ENCODE results near the gene NFAM1.

NFAM1 gene

DNA sequence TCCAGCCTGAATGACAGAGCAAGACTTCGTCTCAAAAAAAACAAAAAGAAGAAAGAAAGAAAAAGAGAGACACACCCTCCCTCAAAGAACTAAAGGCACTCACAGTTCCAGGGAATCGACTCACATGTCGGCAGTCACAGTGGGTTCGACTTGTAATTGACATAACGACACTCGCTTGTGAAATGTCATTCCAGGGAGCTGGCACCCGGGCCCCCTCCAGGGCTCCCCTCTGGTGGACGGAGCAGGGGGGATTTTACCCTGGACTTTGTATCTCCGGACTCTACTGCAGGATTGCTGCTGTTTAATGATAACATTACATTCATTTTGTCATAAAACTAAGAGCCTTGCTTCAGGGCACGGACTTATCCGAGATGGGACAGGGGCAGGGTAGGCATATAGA, 18.2 kb downstream of the NFAM1 start:
- DNase-seq: no peak

DNA sequence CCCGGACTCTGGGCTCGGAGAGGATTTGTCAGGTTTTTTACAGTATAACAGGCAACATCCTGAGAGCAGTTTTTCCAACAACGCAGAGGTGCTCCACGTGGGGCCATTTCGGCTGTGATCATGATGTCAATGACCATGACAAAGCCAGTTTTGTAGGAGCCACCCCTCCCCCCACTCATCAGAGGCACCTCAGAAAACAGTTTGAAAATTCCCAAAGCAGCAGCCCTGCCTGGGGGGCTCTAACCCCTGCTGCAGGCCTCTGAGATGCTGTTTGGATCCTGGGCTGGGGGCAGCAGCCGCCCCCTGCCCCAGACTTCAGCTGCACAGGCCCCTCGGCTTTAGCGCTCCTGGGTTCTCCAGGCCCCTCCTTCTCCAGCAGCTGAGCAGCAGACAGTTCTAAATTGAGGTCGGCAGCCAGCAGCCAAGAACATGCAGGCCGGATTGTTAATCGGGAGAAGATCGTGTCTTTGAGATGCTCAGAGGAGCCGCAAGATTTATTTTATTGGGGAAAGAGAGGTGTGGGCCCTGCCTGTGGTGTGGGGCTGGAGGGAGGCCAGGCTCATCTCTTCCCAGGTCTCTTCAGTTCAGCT, 19.4 kb downstream of the NFAM1 start:
- DNase-seq: no peak

DNA sequence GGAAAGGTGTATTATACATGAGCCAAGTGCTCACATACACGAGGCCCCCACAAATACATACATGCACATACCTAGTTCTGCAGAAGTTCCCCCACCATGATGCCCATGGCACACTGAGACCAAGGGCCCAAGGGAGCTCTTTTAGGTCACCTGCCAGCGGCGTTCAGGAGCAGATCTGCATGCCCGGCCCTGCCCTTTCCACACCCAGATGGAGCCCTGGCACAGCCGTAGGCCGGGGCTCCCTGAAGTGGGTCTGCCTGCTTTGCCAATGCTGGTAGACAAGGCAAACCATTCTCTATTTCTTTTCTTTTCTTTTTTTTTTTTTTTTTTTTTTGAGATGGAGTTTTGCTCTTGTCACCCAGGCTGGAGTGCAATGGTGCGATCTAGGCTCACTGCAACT, 21.5 kb downstream of the NFAM1 start:
- DNase-seq: no peak

DNA sequence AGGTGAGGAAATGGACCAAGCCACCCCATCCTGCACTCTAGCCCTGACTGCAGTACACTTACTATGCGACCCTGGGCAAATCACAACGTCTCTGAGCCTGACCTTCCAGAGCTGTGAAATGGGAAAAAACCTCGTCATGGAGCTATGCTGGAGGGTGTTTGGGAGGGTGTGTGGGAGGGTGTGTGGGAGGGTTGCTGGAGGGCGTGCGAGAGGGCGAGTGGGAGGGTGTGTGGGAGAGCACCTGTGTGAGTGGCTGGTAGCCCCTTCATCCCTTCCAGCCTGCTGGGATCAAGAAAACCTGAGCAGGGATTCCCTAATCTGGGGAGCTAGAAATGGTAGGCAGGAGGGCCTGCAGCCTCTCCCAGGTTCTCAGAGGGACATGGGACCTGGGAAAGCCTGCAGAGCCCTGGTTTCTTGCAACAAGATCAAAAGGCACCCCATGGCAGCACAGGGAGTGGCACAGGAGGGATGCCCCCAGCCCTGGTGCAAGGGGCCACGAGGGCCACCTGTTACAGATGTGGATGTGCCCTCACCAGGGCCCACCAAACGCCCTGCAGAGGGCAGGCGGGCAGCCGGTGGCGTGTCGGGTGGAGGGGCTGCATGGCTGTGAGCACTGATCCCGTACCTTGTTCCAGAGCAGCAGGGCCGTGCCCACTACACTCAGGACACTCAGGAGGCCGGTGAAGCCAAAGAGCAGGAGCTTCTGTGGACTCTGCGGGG, 23.2 kb downstream of the NFAM1 start:
- DNase-seq: no peak

DNA sequence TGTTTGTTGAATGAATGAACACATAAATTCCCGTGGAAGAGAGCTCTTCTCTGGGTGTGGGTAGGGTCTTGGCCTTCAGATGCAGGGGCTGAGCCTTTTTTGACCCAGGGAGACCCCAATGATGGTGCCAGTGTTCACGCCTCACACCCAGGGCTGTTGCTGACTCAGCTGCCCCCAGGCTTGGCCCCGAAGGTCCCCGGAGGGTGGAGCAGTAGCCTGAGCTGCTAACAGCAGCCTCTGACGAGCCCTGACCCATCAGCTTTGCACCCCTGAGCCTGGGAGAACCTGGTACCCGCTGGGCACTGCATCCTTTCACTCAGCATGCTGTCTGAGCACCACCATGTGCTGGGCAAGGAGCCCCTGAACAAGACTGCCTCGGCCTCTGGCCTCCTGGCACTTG, 23.9 kb downstream of the NFAM1 start:
- DNase-seq: no peak

DNA sequence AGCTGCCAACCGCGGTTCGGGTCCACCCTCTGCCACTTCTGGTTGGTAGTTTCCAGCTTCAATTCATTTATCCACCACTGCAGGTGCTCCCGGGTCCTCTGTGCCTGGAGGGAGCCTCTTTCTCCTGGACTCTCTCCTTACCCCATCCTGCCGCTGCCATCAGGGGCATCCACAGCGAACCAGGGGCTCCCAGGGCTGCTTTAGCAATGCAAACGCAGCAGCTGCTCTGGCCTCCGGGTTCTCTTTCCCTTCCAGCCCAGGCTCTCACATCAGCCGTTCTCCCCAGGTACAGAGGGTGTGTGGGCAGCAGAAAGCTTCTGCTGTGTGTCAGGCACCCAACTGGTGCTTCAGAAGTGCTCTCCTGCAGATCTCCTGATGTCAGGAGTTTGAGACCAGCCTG, 27.9 kb downstream of the NFAM1 start:
- no peak for DNase-seq

DNA sequence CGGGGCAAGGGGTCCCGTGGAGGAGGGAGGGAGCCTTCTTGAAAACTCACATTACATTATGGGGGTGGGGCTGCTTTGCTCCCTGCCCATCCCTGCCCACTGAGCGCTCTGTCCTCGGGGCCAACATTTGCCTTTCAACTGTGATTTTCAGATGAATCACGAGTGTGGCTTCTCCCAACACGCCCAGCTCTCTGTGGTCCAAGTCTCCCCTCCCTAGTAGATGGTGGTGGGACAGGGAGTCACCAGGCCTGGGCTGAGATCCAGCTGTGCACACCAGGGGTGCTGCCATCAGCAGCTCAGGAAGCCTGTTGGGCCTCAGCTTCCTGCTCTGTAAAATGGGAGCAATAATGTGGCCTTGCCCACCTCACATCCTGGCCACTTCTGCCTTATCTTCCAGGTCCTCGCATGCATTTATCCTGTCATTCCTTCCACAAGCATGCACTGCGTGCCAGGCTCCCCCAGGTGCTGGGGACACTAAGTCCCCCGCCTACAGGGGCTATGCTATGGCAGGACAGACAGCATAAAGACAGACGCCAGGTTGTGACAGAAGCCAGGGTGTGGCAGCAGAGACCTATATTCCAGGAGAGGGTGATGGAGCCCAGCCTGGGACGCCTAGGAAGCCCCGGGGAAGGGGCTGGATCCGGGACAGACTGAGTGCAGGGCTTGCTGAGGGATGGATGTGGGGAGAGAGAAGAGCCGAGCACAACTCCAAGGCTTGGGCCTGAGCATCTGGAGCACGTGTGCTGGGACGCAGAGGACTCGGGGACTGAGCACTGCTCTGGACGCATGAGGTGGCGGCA, 30.5 kb downstream of the NFAM1 start:
- no peak for DNase-seq

DNA sequence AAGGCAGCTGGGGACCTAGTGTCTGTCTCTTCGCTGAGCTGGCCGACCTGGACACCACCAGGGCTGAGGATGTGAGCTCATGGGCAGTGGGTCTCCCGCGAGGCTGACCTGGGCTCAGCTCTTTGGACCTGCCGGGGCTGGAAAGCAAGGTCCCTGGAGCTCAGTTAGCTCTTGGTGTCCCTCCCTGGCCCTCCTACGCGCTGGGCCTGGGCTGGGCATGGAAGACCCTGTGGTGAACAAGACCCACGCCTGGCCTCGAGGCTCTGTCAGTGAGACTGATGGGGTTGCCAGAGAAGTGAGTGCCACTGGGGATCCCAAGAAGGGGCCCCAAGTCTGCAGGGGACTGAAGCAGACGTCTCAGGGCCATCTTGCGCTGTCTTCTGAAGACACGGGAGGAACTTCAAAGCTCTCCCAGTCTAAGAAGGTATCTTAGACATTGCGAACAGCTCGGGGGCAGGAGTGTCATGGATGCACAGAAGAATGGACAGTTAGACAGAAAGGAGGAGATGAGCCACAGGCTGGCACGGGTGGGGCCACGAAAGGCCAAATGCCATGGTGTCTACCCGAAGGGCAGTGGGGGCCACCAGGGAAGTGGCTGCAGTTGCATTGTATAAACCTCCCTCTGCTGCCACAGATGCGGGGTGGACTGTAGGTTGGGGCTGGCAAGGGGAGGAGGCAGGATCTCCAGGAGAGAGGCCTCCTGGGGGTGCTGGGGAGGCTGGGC, 31.2 kb downstream of the NFAM1 start:
- no peak for DNase-seq

DNA sequence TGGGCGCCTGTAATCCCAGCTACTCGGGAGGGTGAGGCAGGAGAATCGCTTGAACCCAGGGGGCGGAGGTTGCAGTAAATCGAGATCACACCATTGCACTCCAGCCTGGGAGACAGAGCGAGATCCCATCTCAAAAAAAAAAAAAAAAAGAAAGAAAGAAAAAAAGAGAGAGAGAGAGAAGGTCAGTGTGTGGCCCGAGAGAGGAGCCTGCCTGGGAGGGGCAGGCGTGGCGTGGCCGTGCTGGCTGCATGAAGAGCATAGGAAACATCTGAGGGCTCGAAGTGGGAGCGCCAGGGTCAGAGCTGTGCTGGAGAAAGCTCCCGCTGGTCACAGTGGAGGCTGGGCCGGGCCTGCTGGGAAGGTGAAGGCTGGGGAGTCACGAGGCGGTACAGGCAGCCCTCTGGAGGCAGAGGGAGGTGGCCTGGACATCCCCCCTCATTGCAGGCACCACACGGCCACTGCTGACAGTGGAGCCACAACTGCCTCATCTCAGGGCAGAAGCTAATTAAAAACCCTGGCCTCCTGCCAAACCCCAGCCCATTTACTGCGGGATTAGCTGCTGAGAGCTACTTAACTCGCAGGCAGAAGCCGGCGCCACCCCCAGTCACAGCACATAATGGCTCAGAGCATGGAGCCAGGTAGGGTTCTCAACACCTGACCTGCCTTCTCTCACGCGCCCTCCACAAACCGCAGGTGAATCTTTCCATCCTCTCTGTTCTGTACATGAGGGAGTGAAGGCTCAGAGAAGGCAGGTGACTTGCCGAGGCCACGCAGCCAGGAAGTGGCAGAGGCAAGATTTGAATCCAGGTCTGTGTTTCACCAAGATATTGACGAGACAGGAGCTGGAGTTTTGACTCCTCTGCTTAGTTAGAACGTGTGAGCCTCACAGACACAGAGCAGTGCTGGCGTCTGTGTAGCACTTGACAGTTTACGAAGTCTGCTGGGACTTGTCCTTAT, 32.6 kb downstream of the NFAM1 start:
- DNase-seq: no peak

DNA sequence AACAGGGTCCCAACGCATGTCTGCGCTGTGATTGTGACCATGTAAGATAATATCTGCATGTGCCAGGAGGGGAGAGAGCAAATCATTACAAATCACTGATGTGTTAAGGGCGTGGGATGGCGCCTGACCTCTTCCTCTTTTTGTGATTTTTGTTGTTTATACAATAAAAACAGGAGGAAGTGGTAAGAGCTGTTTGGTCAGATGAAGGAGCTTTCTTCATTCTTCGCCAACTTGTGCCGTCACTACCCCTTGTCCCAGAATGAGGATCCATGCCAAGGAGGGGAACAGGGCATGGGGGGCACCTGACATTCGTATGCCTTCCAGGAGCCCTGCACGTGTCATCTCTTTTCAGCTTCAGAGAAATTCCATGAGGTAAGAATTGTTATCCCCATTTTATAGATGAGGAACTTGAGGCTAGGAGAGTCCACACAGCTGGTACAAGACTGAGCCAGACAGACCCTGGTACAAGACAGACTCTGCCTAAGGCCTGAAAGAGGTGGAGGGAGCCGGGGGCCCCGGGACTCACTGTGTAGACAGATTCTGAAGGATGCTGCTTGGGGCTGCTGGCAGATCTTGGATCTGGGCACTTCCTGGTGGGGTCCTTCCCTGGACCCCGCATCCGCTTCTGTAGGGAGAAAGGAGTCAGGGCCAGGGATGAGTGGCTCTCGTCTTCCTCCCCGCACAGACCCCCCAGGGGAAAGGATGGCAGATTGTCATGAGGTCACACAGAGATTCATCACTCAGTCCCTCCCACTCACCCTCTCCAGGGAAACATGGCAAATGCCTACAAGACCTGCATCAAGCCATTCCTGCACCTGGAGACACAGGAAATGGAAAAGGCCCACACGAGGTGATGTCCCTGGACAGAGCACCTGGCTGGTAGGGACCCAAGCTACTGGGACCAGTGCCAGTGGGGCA, 34.6 kb downstream of the NFAM1 start:
- DNase-seq: no peak

DNA sequence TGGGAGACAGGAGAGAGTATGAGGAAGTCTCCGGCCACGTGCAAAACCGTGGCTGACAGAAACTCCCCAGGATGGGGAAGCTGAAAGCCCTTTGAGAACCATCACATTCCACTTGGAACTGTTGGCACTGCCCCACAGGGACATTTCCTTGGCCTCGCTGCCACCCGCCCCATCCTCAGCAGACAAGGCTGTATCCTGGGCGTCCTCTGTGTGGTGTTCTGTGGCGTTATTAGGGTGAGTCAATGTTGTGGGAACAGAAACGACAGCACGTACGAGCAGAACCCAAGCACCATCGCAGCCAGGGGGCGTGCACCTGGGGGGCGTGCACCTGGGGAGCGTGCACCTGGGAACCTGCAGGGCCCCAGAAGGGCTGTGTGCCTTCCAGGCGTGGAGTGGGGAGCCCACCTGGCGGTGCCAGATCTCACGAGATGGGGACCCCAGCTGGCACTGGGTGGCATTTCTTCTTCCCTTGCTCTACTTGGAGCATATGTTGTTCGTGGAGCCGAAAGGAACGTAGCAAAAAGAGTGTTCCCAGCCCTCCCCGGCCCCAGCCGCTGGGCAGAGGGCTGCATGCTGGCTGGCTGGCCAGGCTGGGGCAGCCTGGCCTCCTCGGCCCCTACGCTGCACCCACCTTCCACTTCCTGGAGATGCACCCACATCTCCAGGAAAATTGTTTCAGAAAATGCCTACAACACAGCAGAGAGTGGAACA, 35.4 kb downstream of the NFAM1 start:
- no peak for DNase-seq

DNA sequence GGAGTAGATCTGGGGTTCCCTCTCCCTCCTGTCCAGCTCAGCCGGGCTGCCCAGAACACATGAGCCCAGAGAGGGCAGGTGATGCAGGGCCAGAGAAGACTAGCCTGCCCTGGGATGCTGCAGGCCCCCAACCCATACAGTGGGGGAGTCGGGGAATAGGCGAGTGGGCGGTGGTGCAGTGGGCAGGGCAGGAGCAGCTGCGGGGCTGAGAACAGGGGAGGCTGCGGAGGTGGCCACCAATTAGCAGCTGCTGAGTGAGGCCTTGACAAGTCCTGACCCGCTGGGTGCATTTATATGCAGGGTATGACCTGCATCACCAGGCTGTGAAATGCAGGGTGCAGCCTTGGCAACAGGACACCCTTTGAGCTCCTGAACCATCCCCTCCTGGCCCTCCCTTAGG, 43.1 kb downstream of the NFAM1 start:
- no peak for DNase-seq

DNA sequence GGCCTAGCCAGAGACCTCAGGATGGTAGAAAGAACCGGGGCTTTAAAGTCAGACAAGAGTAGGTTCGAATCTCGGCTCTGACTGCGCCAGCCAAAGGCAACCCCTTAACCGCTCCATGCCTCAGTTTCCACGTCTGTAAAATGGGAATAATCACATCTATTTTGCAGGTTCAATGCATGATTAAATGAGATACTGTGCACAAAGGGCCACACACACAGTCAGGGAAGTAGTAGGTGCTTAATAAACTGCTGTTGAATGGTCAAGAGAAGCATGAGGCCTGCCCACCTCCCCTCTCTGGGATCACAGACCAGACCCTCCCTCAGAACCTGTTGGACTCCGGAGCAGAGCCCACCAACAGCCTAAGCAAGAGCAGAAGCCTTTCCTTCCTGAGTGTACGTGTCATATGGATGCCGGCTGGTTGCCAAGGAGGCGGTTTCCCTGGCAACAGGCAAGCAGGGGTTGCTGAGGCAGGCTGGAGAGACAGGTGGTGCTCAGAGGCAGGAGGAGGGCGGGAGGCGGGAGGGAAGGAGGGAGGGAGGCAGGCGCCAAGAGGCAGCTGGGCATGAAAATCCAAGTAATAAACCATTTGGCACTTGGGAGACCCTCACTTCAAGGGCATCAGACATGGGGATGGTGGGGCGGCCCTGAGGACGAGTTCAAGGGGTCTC, 43.9 kb downstream of the NFAM1 start:
- DNase-seq: no peak

DNA sequence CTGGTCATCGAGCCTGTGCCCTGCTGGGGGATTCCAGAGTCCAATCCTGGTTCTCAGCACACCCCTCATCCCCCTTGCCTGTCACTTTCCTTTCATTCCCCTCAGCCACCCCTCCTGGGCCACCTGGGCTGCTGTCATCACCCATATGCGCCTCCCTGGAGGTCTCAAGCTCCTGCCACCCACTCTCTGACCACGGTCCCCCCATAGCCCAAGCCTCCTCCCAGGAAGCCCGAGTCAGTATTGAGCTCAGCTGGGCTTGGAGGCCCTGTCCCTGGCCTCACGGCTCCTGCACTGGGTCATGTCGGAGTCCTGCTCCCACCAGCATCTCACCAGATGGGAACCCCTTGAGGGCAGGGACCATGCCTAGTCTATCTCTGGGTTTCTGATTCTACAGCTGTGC, 44.6 kb downstream of the NFAM1 start:
- DNase-seq: no peak

DNA sequence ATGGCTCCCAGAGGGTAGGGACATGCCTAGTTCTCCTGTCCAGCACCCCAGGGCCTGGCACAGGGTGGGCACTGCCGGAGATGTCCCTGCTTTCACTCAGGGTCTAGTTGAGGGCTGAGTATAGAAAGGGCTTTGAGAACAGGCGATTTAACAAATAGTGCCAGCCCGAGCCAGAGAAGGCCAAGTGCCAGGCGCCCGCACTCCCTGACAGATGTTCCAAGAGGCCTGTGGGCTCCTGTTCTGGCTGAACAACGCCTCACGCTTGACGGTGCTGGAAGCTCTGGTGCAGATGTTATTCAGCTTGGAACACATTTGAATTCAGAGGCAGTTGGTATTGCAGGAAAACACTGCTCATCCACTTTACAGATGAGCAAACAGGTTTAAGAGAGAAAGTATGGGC, 46.5 kb downstream of the NFAM1 start:
- DNase-seq: no peak

DNA sequence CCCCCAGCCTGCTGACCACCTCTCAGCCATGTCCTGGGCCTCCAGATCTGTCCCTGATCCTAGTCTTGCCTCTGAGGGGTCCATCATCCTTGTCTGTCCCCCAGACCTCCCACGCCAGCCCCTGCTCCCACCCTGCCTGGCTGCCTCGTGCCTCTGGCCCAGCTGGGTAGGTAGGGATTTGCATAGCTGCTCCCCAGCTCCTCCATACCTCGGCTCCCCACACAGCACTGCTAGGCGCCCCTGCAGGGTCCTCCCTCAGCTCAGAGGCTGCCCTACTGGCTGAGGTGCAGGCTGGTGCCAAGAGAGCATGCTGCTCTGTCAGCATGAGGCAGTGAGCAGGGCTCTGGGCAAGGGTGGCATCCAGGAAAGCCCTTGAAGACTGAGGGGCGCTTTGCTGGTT, 47.7 kb downstream of the NFAM1 start:
- DNase-seq: no peak

DNA sequence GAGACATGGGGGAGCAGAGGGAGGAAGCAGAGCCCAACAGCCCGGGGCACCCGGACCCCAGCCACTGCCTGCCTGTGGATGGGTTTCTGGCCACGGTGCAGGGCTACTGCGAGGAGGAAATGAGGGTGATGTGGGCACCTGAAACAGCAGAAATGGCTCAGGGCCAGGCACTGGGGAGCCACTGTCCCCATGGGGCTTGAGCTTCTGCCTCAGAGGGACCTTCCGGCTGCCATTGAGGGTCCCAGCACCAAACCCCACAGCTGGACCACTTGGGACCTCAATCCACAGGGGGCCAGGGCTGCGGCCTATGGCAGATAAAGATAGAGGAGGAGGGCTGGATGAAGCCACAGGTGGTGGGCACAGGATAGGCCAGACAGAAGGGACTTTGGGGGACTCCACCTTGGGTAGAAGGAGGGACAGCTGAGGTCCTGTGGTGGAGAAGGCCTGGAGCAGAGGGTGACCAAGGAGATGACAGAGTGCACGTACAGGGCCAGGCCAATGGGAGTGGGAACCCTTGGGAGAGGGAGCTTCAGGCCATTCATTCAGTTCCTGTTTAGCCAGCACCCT, 48.3 kb downstream of the NFAM1 start:
- no peak for DNase-seq

DNA sequence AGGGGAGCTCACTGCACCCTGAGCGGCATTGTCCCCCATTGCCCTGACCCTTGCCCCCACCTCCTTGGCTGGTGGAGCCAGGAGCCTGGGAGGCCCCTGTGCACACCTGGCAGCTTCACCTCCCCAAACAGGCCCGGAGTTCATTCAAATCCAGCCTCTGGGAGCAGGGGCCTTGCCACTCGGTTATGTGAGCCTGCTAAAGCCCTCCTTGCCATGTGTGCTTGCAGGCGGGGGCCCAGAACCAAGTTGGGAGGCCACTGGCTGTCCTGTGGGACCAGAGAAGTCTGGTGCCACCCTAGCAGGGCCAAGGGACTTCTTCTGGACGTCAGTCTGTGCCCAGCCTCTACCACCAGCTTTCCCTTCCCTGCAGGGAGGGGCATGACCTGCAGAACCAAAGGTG, 48.9 kb downstream of the NFAM1 start:
- no peak for DNase-seq

DNA sequence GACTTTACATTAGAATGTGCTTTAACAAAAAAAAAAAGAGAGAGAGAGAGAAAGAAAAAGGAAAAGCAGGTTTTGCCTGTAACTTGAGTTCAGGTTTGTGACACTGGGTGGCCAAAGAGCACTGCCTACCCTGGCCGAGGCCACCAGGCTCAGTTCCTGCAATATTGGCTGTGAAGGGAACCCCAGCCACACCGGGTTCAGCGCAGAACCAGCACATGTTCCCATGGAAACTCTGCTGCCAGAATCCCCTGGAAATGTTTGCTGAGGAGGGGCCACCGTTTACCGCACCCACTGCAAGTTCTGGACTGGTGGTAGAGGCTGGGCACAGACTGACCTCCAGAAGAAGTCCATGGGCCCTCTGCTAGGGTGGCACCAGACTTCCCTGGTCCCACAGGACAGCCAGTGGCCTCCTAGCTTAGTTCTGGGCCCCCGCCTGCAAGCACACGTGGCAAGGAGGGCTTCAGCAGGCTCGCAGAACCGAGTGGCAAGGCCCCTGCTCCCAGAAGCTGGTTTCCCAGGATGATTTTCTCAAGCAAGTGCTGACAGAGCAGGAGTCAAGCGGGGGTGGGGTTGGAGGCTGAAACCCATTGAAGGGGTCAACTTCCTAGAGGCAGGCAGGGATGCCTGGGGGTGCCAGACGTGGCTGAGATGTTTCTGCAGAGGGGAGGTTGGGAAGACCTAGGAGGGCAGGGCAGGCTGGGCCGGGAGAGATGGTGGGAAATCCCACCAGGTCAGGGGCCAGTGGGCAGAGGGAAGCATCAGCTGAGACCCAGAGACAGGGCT, 51.2 kb downstream of the NFAM1 start:
- DNase-seq: no peak

Measured in activated effector memory CD4-positive, alpha-beta T cell treated with anti-CD3 and anti-CD28 coated beads, Interleukin-2, amount 50 U/mL, for 16 hours (primary cell).